Activated CD4-positive, alpha-beta memory T cell treated with anti-CD3 and anti-CD28 coated beads, Interleukin-2, amount 10 ng/mL, durations not matched to agents 7 days and 5 days (primary cell): ENCODE results near the gene SH3BGRL. TPM values are rescaled to one million over a fixed set of nuclear protein-coding genes. Genes with fewer than 3 reads are reported as not detected.

Experiments
- CTCF ChIA-PET: fragments of 350-600 bp; sonication (Branson Sonifier 250); formaldehyde crosslinking; loops from one replicate; lab custom pipeline; 2021; ENCODE audit warnings: antibody characterized with exemption, inconsistent platforms; lab: Charles Lee
- POLR2A ChIA-PET: fragments of 350-600 bp; sonication (Branson Sonifier 250); formaldehyde crosslinking; loops from one replicate; lab custom pipeline; 2021; ENCODE audit warnings: antibody characterized with exemption; lab: Charles Lee
- DNase-seq: peaks from one replicate; pipeline ENCODE4 v3.0.0-alpha.2; 2020
- H3K27ac Mint-ChIP-seq: one replicate; pipeline ENCODE4 v1.8.0; 2021; ENCODE audit warnings: mild to moderate bottlenecking, mixed read lengths
- H3K27me3 Mint-ChIP-seq: one replicate; pipeline ENCODE4 v1.8.0; 2021; ENCODE audit warnings: mixed read lengths
- H3K36me3 Mint-ChIP-seq: one replicate; pipeline ENCODE4 v1.8.0; 2021; ENCODE audit warnings: low read depth, mixed read lengths
- H3K4me1 Mint-ChIP-seq: one replicate; pipeline ENCODE4 v1.8.0; 2021; ENCODE audit warnings: mixed read lengths
- H3K4me3 Mint-ChIP-seq: one replicate; pipeline ENCODE4 v1.8.0; 2021; ENCODE audit warnings: mild to moderate bottlenecking, mixed read lengths
- H3K9me3 Mint-ChIP-seq: one replicate; pipeline ENCODE4 v1.8.0; 2021; ENCODE audit warnings: mixed read lengths
- total RNA-seq, 2 experiments: library from RNA; stranded (reverse); gene quantifications; one replicate each; pipeline ENCODE4 v1.2.3, GENCODE V29; 2021

SH3BGRL gene
- total RNA-seq, 2 experiments from 2014 or later = 79.6 to 84.7 TPM

DNA sequence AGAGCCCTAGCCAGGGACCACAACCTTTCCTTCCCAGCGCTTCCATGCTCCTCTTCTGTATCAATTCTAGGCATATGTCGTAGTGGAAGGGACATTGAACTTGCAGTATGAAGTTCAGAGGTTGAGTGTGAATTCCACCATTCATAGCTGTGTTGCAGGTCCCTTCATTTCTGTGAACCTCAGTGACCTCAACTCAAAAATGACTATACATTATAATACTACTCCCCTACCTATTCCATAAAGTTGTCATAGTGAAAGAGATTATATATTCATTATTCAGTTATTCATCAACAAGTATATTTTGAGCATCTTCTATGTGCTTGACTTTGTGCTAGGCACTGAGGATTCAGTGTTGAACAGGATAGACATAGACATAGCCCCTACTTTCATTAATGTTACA is 28.0 kb downstream of the SH3BGRL start:
- no peak for DNase-seq
- ChIA-PET POLR2A (no interaction called here), CTCF (no interaction called here)
- H3K36me3 Mint-ChIP-seq = peaks cover 10% of the 10 kb centered on the region
- no peaks in the 10 kb centered on the region for H3K4me1 Mint-ChIP-seq
- no peak overlapping the region for H3K4me3 Mint-ChIP-seq
- no peaks in the 10 kb centered on the region for H3K9me3 Mint-ChIP-seq
- no peaks in the 10 kb centered on the region for H3K27me3 Mint-ChIP-seq
- no peak overlapping the region for H3K27ac Mint-ChIP-seq

DNA sequence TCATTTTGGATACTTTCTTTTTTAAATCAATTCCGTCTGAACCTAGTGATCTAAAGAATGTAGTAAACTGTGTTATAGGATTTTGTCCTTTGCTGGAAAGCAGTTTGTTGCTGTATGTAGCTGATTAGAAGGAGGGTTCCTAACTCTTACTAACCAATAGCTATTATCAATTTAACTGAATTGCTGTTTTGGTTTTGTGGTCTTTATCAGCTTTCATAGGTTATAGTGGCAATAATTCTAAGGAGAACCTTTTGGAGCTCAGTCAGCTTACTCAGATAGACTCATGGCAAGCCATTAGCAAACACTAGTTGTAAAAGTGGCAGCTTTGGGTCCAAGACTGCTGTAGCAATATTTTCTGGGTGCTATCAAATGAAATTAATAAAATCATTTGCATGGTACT is 29.6 kb downstream of the SH3BGRL start:
- H3K36me3 Mint-ChIP-seq = peaks cover 19% of the 10 kb centered on the region
- H3K4me1 Mint-ChIP-seq = no peaks in the 10 kb centered on the region
- POLR2A ChIA-PET = no interaction called here
- CTCF ChIA-PET = no interaction called here
- H3K27me3 Mint-ChIP-seq = no peaks in the 10 kb centered on the region
- H3K4me3 Mint-ChIP-seq = no peak overlapping the region
- H3K27ac Mint-ChIP-seq = no peak overlapping the region
- no peak for DNase-seq
- no peaks in the 10 kb centered on the region for H3K9me3 Mint-ChIP-seq

DNA sequence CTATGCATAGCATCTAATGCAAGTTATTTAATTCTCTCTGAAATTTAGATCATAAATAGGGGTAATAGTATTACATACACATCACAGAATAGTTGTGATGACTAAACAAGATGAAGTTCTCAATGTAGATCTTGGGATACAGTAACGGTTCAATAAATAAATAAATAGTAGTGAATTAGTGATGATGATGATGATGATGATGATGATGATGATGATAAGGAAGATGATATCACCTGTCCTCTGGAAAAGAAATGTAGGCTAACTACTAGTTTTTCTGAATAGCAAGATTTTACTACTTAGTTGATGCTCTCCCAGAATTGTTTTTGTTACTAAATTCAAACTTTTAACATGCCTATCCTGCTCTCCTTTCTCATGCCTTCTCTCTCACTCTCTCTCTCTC is 30.3 kb downstream of the SH3BGRL start:
- ChIA-PET CTCF (no interaction called here), POLR2A (no interaction called here)
- no peak for DNase-seq
- Mint-ChIP-seq H3K27me3 (no peaks in the 10 kb centered on the region), H3K36me3 (peaks cover 27% of the 10 kb centered on the region), H3K4me1 (no peaks in the 10 kb centered on the region), H3K9me3 (no peaks in the 10 kb centered on the region), H3K4me3 (no peak overlapping the region), H3K27ac (no peak overlapping the region)

DNA sequence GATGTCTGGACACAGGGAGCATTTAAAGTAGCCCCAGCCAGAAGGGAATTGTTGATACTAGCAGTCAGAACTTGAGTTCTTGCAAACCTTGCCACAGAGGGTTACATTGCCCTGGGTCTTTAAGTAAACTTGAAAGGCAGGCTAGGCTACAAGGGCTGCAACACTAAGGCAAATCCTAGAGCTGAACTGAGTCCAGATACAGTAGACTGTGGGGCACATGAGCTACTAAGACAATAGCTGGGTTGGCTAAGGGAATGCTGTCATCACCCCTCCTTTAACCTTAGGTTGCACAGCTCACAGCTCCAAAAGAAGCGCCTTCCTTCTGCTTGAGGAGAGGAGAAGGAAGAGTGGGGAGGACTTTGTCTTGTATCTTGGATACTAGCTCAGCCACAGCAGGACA is 35.6 kb downstream of the SH3BGRL start:
- no peaks in the 10 kb centered on the region for H3K4me1 Mint-ChIP-seq
- no peak for DNase-seq
- no peaks in the 10 kb centered on the region for H3K27me3 Mint-ChIP-seq
- CTCF ChIA-PET = no interaction called here
- H3K36me3 Mint-ChIP-seq = peaks cover 52% of the 10 kb centered on the region
- POLR2A ChIA-PET = interaction anchor here (1.2 kb wide), 1 partner anchor 35 kb away, joined by 3 read pairs; the partner anchor contains the start of genes HMGN5 and SH3BGRL
- peaks cover 5% of the 10 kb centered on the region for H3K9me3 Mint-ChIP-seq
- H3K27ac Mint-ChIP-seq = no peak overlapping the region
- no peak overlapping the region for H3K4me3 Mint-ChIP-seq

- H3K9me3 Mint-ChIP-seq = peaks cover 5% of the 10 kb centered on the region
- H3K27me3 Mint-ChIP-seq = no peaks in the 10 kb centered on the region
- H3K27ac Mint-ChIP-seq = no peak overlapping the region
- H3K4me1 Mint-ChIP-seq = no peaks in the 10 kb centered on the region
- H3K4me3 Mint-ChIP-seq = no peak overlapping the region
- DNase-seq = no peak
- H3K36me3 Mint-ChIP-seq = peaks cover 52% of the 10 kb centered on the region
- POLR2A ChIA-PET = interaction anchor here (1.2 kb wide), 1 partner anchor 36 kb away, joined by 3 read pairs; the partner anchor contains the start of genes HMGN5 and SH3BGRL
- CTCF ChIA-PET = no interaction called here
These were observed 36.3 kb downstream of the SH3BGRL start for GRCh38 chrX:81238166-81238565.

GRCh38 chrX:81240701-81241331 is 38.9 kb downstream of the SH3BGRL start:
- H3K27ac Mint-ChIP-seq = no peak overlapping the region

DNA sequence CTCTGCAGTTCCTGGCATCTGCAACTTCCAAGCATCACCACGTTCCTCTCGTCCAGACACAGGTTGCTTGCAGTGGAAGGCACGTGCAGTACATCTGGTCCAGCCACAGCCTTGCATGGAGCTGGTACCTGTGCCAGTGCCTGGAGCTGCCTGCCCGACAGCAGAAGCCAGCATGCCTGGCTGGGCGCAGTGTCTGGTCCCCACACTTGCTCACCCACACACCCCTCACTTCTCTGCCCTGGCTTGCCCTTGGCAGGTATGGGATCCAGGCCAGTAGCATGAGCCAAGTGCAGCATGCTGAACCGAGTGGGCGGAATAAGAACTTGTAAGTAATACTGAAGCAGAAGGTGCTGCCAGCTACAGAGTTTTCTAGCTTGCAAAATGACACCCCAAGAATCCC is 39.9 kb downstream of the SH3BGRL start:
- ChIA-PET CTCF (no interaction called here), POLR2A (no interaction called here)
- Mint-ChIP-seq H3K36me3 (peaks cover 30% of the 10 kb centered on the region), H3K4me3 (no peak overlapping the region), H3K4me1 (no peaks in the 10 kb centered on the region), H3K9me3 (peaks cover 5% of the 10 kb centered on the region), H3K27me3 (no peaks in the 10 kb centered on the region), H3K27ac (no peak overlapping the region)
- DNase-seq = no peak

More at GRCh38 chrX:81240701-81241331, 38.9 kb downstream of the SH3BGRL start:
- Mint-ChIP-seq H3K27me3 (no peaks in the 10 kb centered on the region), H3K4me3 (no peak overlapping the region), H3K4me1 (no peaks in the 10 kb centered on the region), H3K36me3 (peaks cover 39% of the 10 kb centered on the region), H3K9me3 (peaks cover 5% of the 10 kb centered on the region)
- DNase-seq = no peak
- ChIA-PET POLR2A (no interaction called here), CTCF (no interaction called here)

DNA sequence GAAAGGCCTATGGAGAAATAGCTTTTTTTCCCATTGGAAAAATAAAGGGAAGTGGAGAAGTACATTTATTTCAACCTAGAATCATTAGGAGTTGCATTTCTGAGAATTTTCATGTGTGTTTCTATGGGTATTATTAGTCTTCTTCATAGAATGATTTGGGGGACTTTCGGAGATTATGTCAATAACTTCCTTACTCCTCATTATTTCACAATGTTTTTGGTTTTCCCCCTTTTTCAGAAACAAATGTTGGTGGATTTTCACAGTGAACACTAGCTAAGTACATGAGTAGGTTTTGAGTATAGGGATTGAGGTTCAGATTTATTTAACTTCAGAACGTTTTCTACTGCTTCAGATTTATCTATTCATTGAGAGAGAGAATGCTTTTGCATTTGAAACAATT is 54.0 kb downstream of the SH3BGRL start:
- H3K4me3 Mint-ChIP-seq = no peak overlapping the region
- H3K27ac Mint-ChIP-seq = no peak overlapping the region
- ChIA-PET POLR2A (no interaction called here), CTCF (no interaction called here)
- peaks cover 2% of the 10 kb centered on the region for H3K4me1 Mint-ChIP-seq
- no peaks in the 10 kb centered on the region for H3K36me3 Mint-ChIP-seq
- H3K9me3 Mint-ChIP-seq = no peaks in the 10 kb centered on the region
- H3K27me3 Mint-ChIP-seq = no peaks in the 10 kb centered on the region
- DNase-seq = no peak

DNA sequence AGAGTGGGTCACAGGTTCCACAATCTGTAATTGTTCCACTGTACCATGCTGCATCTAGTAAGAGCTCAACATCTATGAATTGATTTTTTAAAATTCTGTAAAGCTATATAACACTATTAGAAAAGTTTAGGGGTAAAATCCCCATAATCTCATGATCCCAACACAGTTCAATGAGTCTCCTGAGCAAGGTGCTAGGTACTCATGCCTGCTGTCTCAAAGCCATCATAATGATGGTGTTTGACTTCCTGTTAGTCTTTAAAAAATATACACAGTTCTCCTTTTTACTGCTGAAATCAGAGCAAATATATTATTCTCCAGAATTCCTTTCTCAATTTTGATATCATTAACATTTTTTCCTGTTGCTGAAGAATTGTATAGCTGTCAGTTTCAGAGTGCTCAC is 55.9 kb downstream of the SH3BGRL start:
- Mint-ChIP-seq H3K9me3 (no peaks in the 10 kb centered on the region), H3K27me3 (no peaks in the 10 kb centered on the region), H3K36me3 (no peaks in the 10 kb centered on the region), H3K27ac (no peak overlapping the region), H3K4me1 (peaks cover 2% of the 10 kb centered on the region), H3K4me3 (no peak overlapping the region)
- DNase-seq = no peak
- ChIA-PET POLR2A (no interaction called here), CTCF (no interaction called here)

GRCh38 chrX:81259020-81259713 is 57.3 kb downstream of the SH3BGRL start:
- Mint-ChIP-seq H3K4me3 (no peak overlapping the region), H3K4me1 (peaks cover 2% of the 10 kb centered on the region), H3K36me3 (no peaks in the 10 kb centered on the region), H3K27me3 (no peaks in the 10 kb centered on the region), H3K9me3 (no peaks in the 10 kb centered on the region), H3K27ac (no peak overlapping the region)
- DNase-seq = no peak
- ChIA-PET POLR2A (no interaction called here), CTCF (no interaction called here)

GRCh38 chrX:81259714-81260395 is 58.0 kb downstream of the SH3BGRL start:
- ChIA-PET POLR2A (no interaction called here), CTCF (no interaction called here)
- Mint-ChIP-seq H3K27me3 (no peaks in the 10 kb centered on the region), H3K4me3 (no peak overlapping the region), H3K4me1 (peaks cover 2% of the 10 kb centered on the region), H3K9me3 (no peaks in the 10 kb centered on the region), H3K36me3 (no peaks in the 10 kb centered on the region), H3K27ac (no peak overlapping the region)
- DNase-seq = no peak

- Mint-ChIP-seq H3K36me3 (peaks cover 5% of the 10 kb centered on the region), H3K4me3 (no peak overlapping the region), H3K4me1 (peaks cover 2% of the 10 kb centered on the region), H3K27ac (no peak overlapping the region), H3K27me3 (no peaks in the 10 kb centered on the region), H3K9me3 (no peaks in the 10 kb centered on the region)
- ChIA-PET POLR2A (no interaction called here), CTCF (no interaction called here)
- no peak for DNase-seq
These were observed 59.7 kb downstream of the SH3BGRL start for GRCh38 chrX:81261576-81261975.

- Mint-ChIP-seq H3K4me3 (no peak overlapping the region), H3K9me3 (no peaks in the 10 kb centered on the region), H3K36me3 (peaks cover 13% of the 10 kb centered on the region), H3K27me3 (no peaks in the 10 kb centered on the region), H3K27ac (no peak overlapping the region), H3K4me1 (peaks cover 5% of the 10 kb centered on the region)
- no peak for DNase-seq
- ChIA-PET CTCF (no interaction called here), POLR2A (no interaction called here)
These were observed 61.2 kb downstream of the SH3BGRL start for GRCh38 chrX:81263059-81263458.
